ENCODE results near the gene OMA1.

The OMA1 gene

DNA sequence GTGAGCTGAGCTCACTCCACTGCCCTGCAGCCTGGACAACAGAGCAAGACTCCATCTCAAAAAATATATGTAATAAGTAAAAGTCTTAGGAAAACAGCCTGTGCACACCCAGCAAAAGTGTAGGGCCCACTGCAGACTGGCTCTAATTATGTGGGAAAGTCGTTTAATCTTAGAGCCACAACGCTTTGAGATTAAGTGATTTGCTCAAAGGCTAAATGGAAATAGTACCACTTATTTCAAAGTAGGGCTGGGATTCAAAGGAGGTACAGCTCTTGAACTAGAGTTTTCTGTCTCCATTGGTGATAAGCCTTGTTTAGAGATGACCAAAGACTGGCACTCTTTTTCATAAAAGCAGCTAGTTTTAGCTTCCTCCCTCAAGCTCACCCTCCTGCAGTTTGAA is 28.3 kb upstream of the OMA1 start:
- DNase-seq (ENCODE audit: extremely low read depth, low read depth) = no peak
- TF ChIP-seq CTCF (IDR thresholded peaks at IDR 0.05; ENCODE audit: low read depth, low read length, missing control alignments) = no peak
- no peak overlapping the region for H3K4me3 ChIP-seq (replicated peaks; ENCODE audit: low read depth, low read length)

DNA sequence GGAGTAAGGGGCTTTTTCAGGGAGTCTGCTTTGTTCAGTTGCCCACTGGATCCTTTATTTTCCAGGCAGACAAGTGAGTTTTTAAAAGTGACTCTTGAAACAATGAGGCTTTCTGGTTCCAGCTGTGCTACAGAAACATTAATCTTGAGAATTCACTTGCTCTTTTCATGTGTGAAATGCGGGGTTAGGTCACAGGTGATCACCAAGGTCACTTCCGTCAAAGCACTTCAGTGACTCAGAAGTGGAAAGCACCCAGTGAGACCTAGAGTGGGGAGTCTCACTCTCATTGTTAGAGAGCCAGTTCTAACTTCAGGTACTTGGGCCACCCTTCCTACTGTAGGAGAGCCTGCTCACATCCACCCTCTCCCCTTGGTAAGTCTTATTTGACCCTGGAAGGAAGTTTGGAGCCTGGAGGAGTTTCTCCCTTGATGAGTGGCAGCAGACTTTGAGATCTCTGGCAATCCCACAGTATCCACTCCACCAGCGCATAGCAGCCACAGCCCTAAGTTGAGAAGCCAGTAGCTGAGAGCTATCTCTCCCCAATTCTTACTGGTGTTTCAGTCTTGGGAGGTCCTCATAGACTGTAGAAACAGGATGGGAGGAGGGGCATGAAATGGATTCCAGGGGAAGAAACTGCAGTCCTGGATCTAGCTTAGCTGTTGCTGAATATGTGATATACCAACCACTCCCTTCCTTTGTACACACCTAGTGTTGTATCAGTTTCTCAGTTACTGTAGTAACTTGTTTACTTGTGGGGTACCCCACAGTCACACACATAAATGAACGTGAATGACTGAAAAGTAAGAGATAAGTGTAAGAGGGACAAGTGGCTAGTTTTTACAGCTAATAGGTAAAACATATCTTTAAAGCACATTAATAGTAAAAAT is 27.4 kb upstream of the OMA1 start:
- H3K4me3 ChIP-seq (replicated peaks; ENCODE audit: low read depth, low read length) = no peak overlapping the region
- no peak for TF ChIP-seq CTCF (IDR thresholded peaks at IDR 0.05; ENCODE audit: low read depth, low read length, missing control alignments)
- DNase-seq (ENCODE audit: extremely low read depth, low read depth) = no peak

GRCh38 chr1:58573138-58573537 is 26.6 kb upstream of the OMA1 start:
- H3K4me3 ChIP-seq (replicated peaks; ENCODE audit: low read depth, low read length) = no peak overlapping the region
- TF ChIP-seq CTCF (IDR thresholded peaks at IDR 0.05; ENCODE audit: low read depth, low read length, missing control alignments) = no peak
- no peak for DNase-seq (ENCODE audit: extremely low read depth, low read depth)

DNA sequence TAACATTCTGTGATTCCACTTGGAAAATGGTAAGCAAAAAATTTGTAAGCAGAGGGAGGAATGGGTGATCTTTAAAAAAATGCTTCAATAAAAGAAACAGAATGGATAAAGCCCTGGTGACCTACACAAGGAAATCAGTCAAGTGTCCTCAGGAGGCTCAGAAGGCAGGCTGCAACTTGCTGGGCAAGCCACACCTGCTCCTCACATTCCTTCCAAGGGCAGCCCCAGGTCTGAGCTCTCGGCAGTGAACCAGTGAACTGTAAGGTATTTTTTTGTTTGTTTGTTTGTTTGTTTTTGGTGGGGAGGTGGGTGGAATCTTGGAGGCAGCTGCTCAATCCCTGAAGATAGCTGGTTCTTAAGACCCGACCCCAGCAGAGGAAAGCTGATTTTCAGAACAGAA is 26.2 kb upstream of the OMA1 start:
- DNase-seq (ENCODE audit: extremely low read depth, low read depth) = no peak
- no peak for TF ChIP-seq CTCF (IDR thresholded peaks at IDR 0.05; ENCODE audit: low read depth, low read length, missing control alignments)
- no peak overlapping the region for H3K4me3 ChIP-seq (replicated peaks; ENCODE audit: low read depth, low read length)

DNA sequence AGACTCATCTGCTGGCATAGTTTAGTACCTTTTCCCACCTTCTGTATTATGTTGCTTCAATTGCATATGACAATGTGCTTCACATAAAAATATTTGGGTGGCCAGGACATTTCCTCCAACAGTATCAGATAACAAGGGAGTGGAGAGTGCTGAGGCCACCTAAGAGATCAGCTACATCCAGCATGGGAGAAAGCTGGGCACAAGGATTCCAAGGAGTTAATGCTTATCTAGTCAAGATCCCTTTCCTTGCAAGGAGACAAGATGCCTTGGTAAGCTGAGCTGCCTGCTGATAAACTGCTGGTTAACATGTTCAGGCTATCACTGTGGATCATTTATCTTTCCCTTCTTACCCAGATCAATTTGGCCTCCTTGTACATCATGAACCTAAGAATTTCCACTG is 25.1 kb upstream of the OMA1 start:
- TF ChIP-seq CTCF (IDR thresholded peaks at IDR 0.05; ENCODE audit: low read depth, low read length, missing control alignments) = no peak
- H3K4me3 ChIP-seq (replicated peaks; ENCODE audit: low read depth, low read length) = no peak overlapping the region
- DNase-seq (ENCODE audit: extremely low read depth, low read depth) = no peak

- TF ChIP-seq CTCF (IDR thresholded peaks at IDR 0.05; ENCODE audit: low read depth, low read length, missing control alignments) = no peak
- DNase-seq (ENCODE audit: extremely low read depth, low read depth) = no peak
- no peak overlapping the region for H3K4me3 ChIP-seq (replicated peaks; ENCODE audit: low read depth, low read length)
Observed at GRCh38 chr1:58570817-58571216, 24.3 kb upstream of the OMA1 start.

Measured in HFF-Myc (cell line).